Cardiac ventricle fibroblast (primary cell): ENCODE results near the gene GUCY2C. TPM values are rescaled to one million over a fixed set of nuclear protein-coding genes. Genes with fewer than 3 reads are reported as not detected.

Experiments
- total RNA-seq: library from RNA; depleted of rRNA; stranded (reverse); fragments of >200 nt; gene quantifications from 2 replicates; pipeline ENCODE4 v1.2.3, GENCODE V29; 2015

GUCY2C gene
- not detected in 2 replicates for total RNA-seq

DNA sequence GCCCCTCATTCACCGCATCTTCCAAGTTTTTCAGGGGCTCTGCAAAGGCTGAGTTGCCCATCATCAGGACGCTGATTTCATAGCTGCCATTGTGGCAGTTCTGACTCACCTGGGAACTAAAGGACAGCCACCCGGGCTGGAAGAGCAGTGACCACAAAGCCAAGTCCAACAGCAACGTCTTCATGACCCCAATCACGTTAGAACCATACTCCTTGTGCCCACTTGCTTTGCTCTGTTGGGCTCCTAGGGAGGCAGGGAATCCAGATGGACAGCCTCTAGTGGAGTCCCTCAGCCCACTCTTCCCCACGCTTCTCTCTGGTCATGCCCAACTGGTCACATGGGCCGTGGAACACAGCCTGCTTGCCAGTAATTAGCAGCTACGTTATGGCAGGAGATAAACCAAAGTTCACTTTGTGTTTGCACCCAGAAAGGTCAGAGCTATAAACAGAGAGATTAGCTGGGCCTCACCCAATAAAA lies at the start of gene GUCY2C:
Gene GUCY2C (minus strand): TSS at position 335 of the 477 bp plus-strand sequence. CDS start 151 bp downstream, at position 184.

DNA sequence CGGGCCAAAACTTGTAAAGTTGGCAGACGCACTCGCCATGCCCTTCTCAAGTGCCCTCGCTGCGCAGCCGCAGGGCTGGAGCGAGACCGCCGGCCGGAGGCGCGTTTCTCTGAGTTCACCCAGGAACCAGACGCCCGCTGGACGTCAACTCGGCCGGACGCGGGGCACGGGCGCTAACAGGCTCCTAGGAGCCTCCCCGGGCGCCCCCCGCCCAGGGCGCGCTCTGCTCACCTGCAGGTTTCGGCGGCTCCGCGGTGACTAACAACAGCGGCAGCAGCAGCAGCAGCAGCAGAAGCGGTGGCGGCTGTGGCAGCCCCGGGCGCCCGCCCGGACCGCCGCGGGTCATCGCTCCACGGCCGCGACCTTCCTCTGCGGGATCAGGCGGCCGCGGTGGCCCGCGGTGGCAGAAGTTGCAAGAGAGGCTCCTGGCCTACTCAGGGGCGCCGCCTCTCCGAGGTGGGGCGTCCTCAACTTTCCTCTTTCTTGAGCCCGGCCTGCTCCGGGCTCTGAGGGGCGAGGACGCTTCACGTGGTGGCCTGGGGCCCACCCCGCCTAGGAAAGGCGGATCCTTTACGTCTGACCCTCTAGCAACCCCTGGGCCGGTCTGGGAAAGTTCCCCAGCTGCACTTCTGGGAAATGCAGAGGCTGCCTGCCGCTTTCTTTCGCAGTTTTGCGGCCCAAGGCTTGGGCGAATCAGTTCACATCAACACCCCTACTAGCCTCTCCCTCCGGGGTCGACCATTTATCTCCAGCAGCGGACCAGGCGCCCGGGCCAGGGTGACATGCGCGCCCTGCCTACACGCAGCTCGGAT lies 128.8 kb downstream of the GUCY2C start, which contains the start of gene PLBD1:
Gene PLBD1 (minus strand): TSS at position 533 of the 812 bp plus-strand sequence. CDS start 187 bp downstream, at position 346.

Other genes with a start within 250 kb of the GUCY2C start
- 4.2 and 5.9 TPM in 2 replicates for gene PLBD1, start 128.7 kb downstream of the GUCY2C start, total RNA-seq
- gene WBP11, start 106.9 kb upstream of the GUCY2C start, total RNA-seq = 28.0 and 40.7 TPM in 2 replicates
- gene C12orf60, start 107.1 kb upstream of the GUCY2C start, total RNA-seq = 1.8 and 3.7 TPM in 2 replicates
- gene SMCO3, start 117.6 kb upstream of the GUCY2C start, total RNA-seq = 0.24 and 0.81 TPM in 2 replicates
- 12.4 and 15.6 TPM in 2 replicates for gene ART4, start 146.9 kb upstream of the GUCY2C start, total RNA-seq
- gene MGP, start 189.3 kb upstream of the GUCY2C start, total RNA-seq = 4,519 and 5,324 TPM in 2 replicates
- 0.37 TPM in 1 of 2 replicates, not detected in the other for gene ERP27, start 241.9 kb upstream of the GUCY2C start, total RNA-seq